OCI-LY1 (cell line): ENCODE results near the gene SLC24A3.

Source experiments
- H2AFZ ChIP-seq: fragments of 200-600 bp; sonication (generic), shearing (Covaris generic); 2 replicates; pipeline ENCODE4 v1.6.0; 2014; ENCODE audit warnings: antibody characterized with exemption, mild to moderate bottlenecking, low read length
- H3F3A ChIP-seq: fragments of 200-600 bp; sonication (generic), shearing (Covaris generic); 2 replicates; pipeline ENCODE4 v1.6.0; 2014; ENCODE audit warnings: mild to moderate bottlenecking, antibody characterized with exemption, low read length, moderate library complexity; ENCODE audit not compliant: insufficient read depth
- H3K27ac ChIP-seq: fragments of 200-600 bp; sonication (generic); 2 replicates; pipeline ENCODE4 v1.5.1; 2014; ENCODE audit warnings: low read length, mixed run types, mild to moderate bottlenecking, low read depth; ENCODE audit not compliant: poor library complexity, severe bottlenecking
- H3K27me3 ChIP-seq: fragments of 200-600 bp; sonication (generic); 2 replicates; pipeline ENCODE4 v1.6.0; 2014; ENCODE audit warnings: antibody characterized with exemption, mild to moderate bottlenecking, low read length, moderate library complexity; ENCODE audit not compliant: insufficient read depth
- H3K36me3 ChIP-seq: fragments of 200-600 bp; sonication (generic); 2 replicates; pipeline ENCODE4 v1.6.1; 2014; ENCODE audit warnings: mild to moderate bottlenecking, antibody characterized with exemption, low read length, moderate library complexity, mixed read lengths; ENCODE audit not compliant: insufficient read depth
- H3K4me1 ChIP-seq: fragments of 200-600 bp; sonication (generic); 2 replicates; pipeline ENCODE4 v1.5.1; 2014; ENCODE audit warnings: mild to moderate bottlenecking, low read length, moderate library complexity; ENCODE audit not compliant: insufficient read depth, severe bottlenecking
- H3K4me2 ChIP-seq: fragments of 200-600 bp; sonication (generic), shearing (Covaris generic); 2 replicates; pipeline ENCODE4 v1.6.1; 2014; ENCODE audit warnings: low read length
- H3K4me3 ChIP-seq: fragments of 200-600 bp; sonication (generic); 2 replicates; pipeline ENCODE4 v1.5.1; 2014; ENCODE audit warnings: low read length, low read depth, mild to moderate bottlenecking, mixed read lengths; ENCODE audit not compliant: poor library complexity, severe bottlenecking
- H3K79me2 ChIP-seq: fragments of 200-600 bp; shearing (Covaris generic); 2 replicates; pipeline ENCODE4 v1.6.1; 2016; ENCODE audit warnings: mixed run types, low read length, mixed read lengths; ENCODE audit not compliant: insufficient read depth
- H3K9ac ChIP-seq: fragments of 200-600 bp; sonication (generic), shearing (Covaris generic); 2 replicates; pipeline ENCODE4 v1.6.1; 2014; ENCODE audit warnings: mild to moderate bottlenecking, low read length, mixed read lengths
- H3K9me2 ChIP-seq: fragments of 200-600 bp; sonication (generic), shearing (Covaris generic); 2 replicates; pipeline ENCODE4 v1.6.1; 2014; ENCODE audit warnings: low read depth, mild to moderate bottlenecking, low read length, mixed read lengths
- H3K9me3 ChIP-seq: fragments of 200-600 bp; shearing (Covaris generic); 2 replicates; pipeline ENCODE4 v1.6.1; 2014; ENCODE audit warnings: low read length, mixed read lengths
- H4K20me1 ChIP-seq: fragments of 200-600 bp; sonication (generic), shearing (Covaris generic); 2 replicates; pipeline ENCODE4 v1.6.0; 2016; ENCODE audit warnings: mild to moderate bottlenecking, low read length; ENCODE audit not compliant: insufficient read depth
- EZH2 ChIP-seq: fragments of 200-600 bp; sonication (generic), shearing (Covaris generic); IDR thresholded peaks from 2 replicates; pipeline ENCODE4 v1.8.0; 2017; ENCODE audit warnings: borderline replicate concordance, mixed run types, mild to moderate bottlenecking, antibody characterized with exemption, low read length, moderate library complexity, mixed read lengths
- TF ChIP-seq, protein P1 (sequence below): fragments of 200-600 bp; sonication (generic), shearing (Covaris generic); IDR thresholded peaks from 2 replicates; pipeline ENCODE4 v1.5.1; 2017; ENCODE audit warnings: mild to moderate bottlenecking, antibody characterized with exemption, low read length, moderate library complexity, mixed read lengths

The SLC24A3 gene

DNA sequence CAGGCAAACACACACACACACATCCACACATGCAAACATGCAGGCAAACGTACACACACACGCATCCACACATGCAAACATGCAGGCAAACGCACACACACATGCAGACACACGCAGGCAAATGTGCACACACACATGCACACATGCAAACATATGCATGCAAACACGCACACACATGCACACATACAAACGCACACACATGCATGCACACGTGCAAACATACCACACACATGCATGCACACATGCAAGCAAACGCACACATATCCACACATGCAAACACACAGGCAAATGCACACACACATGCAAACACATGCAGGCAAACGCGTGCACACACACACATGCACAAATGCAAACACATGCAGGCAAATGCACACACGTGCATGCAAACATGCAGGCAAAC lies 498.7 kb downstream of the SLC24A3 start:
- no peak overlapping the region for H3K27ac ChIP-seq
- H3F3A ChIP-seq: no peaks in the 10 kb centered on the region
- H3K9ac ChIP-seq: no peak overlapping the region

DNA sequence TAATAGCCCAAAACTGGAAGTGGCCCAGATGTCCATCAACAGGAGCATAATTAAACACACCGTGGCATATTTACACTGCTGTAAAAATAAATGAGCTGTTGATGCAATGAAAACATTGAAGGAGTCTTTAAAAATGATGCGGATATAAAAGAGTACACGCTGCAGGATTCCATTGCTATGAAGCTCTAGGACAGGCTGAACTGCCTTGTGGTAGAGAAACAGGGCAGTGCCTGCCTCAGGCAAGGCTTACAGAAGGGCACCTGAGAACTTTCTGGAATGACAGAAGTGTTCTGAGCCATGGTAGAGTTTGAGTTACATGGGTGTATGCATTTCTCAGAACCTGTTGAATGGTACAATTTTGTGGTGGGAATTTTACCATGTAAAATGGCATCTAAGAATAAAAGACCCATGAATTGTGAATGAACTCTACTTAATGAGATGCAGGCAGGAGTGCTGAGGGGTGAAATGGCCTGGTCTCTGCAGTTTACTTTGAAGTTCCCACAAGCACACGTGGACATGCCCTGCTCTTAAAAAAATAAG lies 500.3 kb downstream of the SLC24A3 start:
- no peak overlapping the region for H2AFZ ChIP-seq
- H3K4me2 ChIP-seq: no peak overlapping the region
- no peak overlapping the region for H3K4me3 ChIP-seq
- H3K27me3 ChIP-seq: no peaks in the 10 kb centered on the region; the same call in 1 of the 2 replicates
- no peaks in the 10 kb centered on the region for H3K9me2 ChIP-seq
- H4K20me1 ChIP-seq: no peaks in the 10 kb centered on the region
- no peaks in the 10 kb centered on the region for H3K9me3 ChIP-seq
- TF ChIP-seq EZH2: no peak
- TF ChIP-seq, protein P1, sequence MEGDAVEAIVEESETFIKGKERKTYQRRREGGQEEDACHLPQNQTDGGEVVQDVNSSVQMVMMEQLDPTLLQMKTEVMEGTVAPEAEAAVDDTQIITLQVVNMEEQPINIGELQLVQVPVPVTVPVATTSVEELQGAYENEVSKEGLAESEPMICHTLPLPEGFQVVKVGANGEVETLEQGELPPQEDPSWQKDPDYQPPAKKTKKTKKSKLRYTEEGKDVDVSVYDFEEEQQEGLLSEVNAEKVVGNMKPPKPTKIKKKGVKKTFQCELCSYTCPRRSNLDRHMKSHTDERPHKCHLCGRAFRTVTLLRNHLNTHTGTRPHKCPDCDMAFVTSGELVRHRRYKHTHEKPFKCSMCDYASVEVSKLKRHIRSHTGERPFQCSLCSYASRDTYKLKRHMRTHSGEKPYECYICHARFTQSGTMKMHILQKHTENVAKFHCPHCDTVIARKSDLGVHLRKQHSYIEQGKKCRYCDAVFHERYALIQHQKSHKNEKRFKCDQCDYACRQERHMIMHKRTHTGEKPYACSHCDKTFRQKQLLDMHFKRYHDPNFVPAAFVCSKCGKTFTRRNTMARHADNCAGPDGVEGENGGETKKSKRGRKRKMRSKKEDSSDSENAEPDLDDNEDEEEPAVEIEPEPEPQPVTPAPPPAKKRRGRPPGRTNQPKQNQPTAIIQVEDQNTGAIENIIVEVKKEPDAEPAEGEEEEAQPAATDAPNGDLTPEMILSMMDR: no peak
- no peaks in the 10 kb centered on the region for H3K36me3 ChIP-seq
- H3F3A ChIP-seq: no peaks in the 10 kb centered on the region
- no peaks in the 10 kb centered on the region for H3K79me2 ChIP-seq
- no peaks in the 10 kb centered on the region for H3K4me1 ChIP-seq
- H3K27ac ChIP-seq: no peak overlapping the region
- no peak overlapping the region for H3K9ac ChIP-seq

More for the DNA sequence above, 498.7 kb downstream of the SLC24A3 start:
- H3K4me2 ChIP-seq: no peak overlapping the region
- H3K9me2 ChIP-seq: no peaks in the 10 kb centered on the region
- no peaks in the 10 kb centered on the region for H3K9me3 ChIP-seq
- H3K27me3 ChIP-seq: peaks cover 8% of the 10 kb centered on the region; the same call in 1 of the 2 replicates
- H3K79me2 ChIP-seq: no peaks in the 10 kb centered on the region
- no peaks in the 10 kb centered on the region for H3K36me3 ChIP-seq
- no peak for TF ChIP-seq EZH2
- TF ChIP-seq, protein P1: no peak
- no peak overlapping the region for H2AFZ ChIP-seq
- no peaks in the 10 kb centered on the region for H4K20me1 ChIP-seq
- no peaks in the 10 kb centered on the region for H3K4me1 ChIP-seq
- H3K4me3 ChIP-seq: no peak overlapping the region

DNA sequence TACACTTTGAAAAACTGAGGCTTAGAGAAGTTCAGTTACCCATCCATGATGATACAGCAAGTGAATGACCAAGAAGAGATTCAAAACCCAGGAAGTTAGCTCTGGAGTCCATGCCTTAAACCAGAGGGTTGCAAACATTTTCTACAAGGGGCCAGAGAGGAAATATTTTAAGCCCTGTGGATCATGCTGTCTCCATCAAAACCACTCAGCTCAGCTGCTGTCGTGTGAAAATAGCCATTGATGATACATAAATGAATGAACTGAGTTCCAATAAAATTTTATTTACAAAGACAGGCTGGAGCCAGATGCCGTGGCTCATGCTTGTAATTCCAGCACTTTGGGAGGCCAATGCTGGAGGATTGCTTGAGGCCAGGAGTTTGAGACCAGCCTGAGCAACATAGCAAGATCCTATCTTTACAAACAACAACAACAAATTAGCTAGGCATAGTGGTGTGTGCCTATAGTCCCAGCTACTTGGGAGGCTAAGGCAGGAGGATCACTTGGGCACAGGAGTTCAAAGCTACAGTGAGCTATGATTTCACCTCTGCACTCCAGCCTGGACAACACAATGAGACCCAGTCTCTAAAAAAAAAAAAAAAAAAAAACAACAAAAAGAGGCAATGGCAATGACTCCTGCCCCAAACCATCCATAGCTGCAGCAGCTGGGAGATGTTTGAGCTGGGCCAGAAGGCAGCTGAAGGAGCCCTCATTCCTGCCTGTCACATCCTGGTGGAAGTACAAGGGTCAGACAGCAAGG lies 501.6 kb downstream of the SLC24A3 start:
- Histone ChIP-seq H3K4me3 (no peak overlapping the region), H2AFZ (no peak overlapping the region), H3K36me3 (no peaks in the 10 kb centered on the region), H3K9me3 (no peaks in the 10 kb centered on the region), H3K4me1 (no peaks in the 10 kb centered on the region), H3K4me2 (no peak overlapping the region), H4K20me1 (no peaks in the 10 kb centered on the region), H3K27ac (no peak overlapping the region), H3F3A (no peaks in the 10 kb centered on the region), H3K79me2 (no peaks in the 10 kb centered on the region), H3K9me2 (no peaks in the 10 kb centered on the region), H3K27me3 (peaks cover 3% of the 10 kb centered on the region), H3K9ac (no peak overlapping the region)
- no peak for TF ChIP-seq EZH2
- TF ChIP-seq, protein P1: no peak
